ENCODE measurements around the gene GP9. TPM values are rescaled to one million over a fixed set of nuclear protein-coding genes. Genes with fewer than 3 reads are reported as not detected.

The GP9 gene
- total RNA-seq, 1 donor from 2014 or later, result 1.5 TPM

DNA sequence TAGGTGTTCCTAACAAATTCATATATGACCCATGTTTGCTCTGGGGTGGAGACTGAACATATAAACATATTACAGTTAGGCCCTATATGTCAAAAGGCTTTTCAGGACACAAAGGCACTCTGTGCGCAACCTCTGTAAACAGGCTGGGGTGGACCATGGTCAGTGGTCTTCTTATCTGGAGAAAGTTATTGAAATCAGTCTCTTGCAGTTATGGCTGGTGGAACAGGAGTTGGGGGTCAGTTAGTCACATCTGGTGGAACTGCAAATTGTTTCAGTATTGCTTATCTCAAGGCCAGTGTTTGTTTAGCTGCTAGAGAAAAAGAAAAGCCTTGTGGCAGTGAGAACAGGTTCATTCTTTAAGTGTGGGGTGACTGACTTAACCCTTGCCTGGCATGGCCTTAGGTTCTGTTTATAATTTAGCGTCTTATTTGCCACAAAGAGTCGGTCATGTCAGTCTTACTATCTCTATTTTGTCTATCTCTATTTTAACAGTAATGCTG, 5.9 kb upstream of the GP9 start:
- no peak for DNase-seq (ENCODE audit: low spot score)
- TF ChIP-seq, protein P1, sequence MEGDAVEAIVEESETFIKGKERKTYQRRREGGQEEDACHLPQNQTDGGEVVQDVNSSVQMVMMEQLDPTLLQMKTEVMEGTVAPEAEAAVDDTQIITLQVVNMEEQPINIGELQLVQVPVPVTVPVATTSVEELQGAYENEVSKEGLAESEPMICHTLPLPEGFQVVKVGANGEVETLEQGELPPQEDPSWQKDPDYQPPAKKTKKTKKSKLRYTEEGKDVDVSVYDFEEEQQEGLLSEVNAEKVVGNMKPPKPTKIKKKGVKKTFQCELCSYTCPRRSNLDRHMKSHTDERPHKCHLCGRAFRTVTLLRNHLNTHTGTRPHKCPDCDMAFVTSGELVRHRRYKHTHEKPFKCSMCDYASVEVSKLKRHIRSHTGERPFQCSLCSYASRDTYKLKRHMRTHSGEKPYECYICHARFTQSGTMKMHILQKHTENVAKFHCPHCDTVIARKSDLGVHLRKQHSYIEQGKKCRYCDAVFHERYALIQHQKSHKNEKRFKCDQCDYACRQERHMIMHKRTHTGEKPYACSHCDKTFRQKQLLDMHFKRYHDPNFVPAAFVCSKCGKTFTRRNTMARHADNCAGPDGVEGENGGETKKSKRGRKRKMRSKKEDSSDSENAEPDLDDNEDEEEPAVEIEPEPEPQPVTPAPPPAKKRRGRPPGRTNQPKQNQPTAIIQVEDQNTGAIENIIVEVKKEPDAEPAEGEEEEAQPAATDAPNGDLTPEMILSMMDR (IDR thresholded peaks at IDR 0.05; ENCODE audit: unreplicated experiment), result no peak
- H3K9me3 Mint-ChIP-seq (ENCODE audit: unreplicated experiment), result no peaks in the 10 kb centered on the region
- H3K36me3 Mint-ChIP-seq (ENCODE audit: low read depth, unreplicated experiment), result peaks cover 5% of the 10 kb centered on the region
- H3K27ac Mint-ChIP-seq (ENCODE audit: unreplicated experiment), result peak overlapping the region; percentile 44
- peaks cover 6% of the 10 kb centered on the region for H3K27me3 Mint-ChIP-seq (ENCODE audit: unreplicated experiment)
- no peak overlapping the region for H3K4me3 Mint-ChIP-seq (ENCODE audit: unreplicated experiment)
- H3K4me1 Mint-ChIP-seq (ENCODE audit: unreplicated experiment), result peaks cover 42% of the 10 kb centered on the region

DNA sequence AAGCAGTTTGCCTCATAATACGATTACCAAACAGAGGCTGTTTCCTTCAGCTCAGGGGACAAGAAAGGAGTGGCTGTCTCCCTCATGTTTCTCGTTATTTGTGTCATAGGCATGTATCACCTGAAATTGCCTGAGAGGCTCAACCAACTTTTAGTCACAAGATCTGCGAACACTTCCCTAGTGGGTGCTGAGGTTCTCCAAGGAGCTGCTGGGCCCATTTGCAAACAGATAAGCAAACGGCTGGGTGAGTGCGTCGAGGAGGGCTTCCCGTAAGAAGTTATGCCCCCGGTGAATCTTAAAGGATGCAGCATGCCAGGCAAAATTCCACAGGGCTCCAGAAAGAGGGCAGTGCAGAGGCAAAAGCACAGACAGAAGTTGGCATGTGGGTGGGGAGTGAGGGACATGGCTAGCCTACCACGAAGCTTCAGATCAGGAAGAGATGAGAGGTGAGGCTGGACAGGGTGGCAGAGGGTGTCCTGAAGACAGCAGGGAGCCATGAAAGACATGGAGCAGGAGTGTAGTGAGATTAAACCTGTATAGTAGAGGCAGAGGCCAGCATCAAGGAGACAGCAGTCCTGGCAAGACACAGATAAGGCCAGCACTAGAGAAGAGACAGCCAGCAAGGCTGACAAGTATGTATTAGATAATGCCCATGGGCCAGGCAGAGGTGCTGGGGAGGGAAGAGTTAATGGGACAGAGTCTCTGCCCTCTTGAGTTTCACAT, 4.0 kb upstream of the GP9 start:
- Mint-ChIP-seq H3K4me1 (ENCODE audit: unreplicated experiment) (peaks cover 46% of the 10 kb centered on the region), H3K9me3 (ENCODE audit: unreplicated experiment) (no peaks in the 10 kb centered on the region), H3K27me3 (ENCODE audit: unreplicated experiment) (peaks cover 6% of the 10 kb centered on the region), H3K27ac (ENCODE audit: unreplicated experiment) (peak overlapping the region; percentile 22), H3K36me3 (ENCODE audit: low read depth, unreplicated experiment) (peaks cover 5% of the 10 kb centered on the region), H3K4me3 (ENCODE audit: unreplicated experiment) (no peak overlapping the region)
- no peak for DNase-seq (ENCODE audit: low spot score)
- TF ChIP-seq, protein P1 (IDR thresholded peaks at IDR 0.05; ENCODE audit: unreplicated experiment), result no peak

DNA sequence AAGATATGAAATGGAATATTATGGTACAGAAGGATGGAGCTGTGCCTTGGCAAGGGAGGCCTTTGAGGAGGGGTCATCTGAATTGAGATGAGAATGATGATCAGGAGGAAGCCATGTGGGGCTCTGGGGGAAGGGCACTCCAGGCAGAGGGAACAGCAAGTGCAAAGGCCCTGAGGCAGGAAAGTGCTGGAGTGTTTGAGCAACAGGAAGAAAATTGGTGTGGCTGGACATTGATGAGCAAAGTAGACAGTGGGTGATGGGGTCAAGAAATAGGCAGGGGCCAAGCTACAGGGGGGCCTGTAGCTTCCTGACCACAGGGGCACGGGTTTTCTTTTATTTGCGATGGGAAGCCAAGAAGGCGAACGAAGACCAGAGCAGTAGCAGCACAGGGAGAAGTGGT, 3.3 kb upstream of the GP9 start:
- Mint-ChIP-seq H3K27ac (ENCODE audit: unreplicated experiment) (no peak overlapping the region), H3K36me3 (ENCODE audit: low read depth, unreplicated experiment) (peaks cover 5% of the 10 kb centered on the region), H3K4me3 (ENCODE audit: unreplicated experiment) (no peak overlapping the region), H3K9me3 (ENCODE audit: unreplicated experiment) (no peaks in the 10 kb centered on the region), H3K27me3 (ENCODE audit: unreplicated experiment) (peaks cover 6% of the 10 kb centered on the region), H3K4me1 (ENCODE audit: unreplicated experiment) (peaks cover 43% of the 10 kb centered on the region)
- no peak for DNase-seq (ENCODE audit: low spot score)
- TF ChIP-seq, protein P1 (IDR thresholded peaks at IDR 0.05; ENCODE audit: unreplicated experiment), result no peak

DNA sequence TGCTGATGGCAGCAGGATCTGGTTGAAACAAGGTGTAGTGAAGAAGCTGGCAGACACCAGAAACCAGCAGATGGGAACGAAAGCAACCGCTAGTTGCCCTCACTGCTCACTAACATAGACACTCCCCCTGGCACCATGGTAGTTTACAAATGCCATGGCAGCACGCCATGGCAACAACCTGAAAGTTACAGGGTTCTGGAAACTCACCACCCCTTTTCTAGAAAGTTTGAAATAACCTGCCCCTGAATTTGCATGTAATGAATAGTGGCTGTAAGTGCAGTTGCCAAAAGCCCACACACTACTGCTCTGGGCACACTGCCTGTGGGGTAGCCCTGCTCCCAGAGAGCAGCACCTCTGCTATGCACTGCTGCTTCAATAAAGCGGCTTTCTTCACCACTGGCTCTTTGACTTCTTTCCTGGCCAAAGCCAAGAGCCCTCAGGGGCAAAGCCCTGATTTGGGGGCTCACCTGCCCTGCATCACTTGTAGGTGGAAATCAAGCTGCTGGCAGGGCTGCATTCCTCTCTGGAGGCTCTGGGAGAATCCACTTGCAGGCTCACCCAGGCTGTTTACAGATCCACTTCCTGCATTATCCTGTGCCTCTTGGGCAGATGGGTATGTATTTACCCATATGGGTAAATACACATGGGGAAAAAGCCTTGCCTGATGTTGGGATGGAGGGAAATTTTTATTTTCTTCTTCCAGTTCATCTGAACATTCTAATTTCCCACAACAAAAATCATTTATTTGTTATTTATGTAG, 2.0 kb upstream of the GP9 start:
- TF ChIP-seq, protein P1 (IDR thresholded peaks at IDR 0.05; ENCODE audit: unreplicated experiment), result no peak
- peaks cover 5% of the 10 kb centered on the region for H3K36me3 Mint-ChIP-seq (ENCODE audit: low read depth, unreplicated experiment)
- DNase-seq (ENCODE audit: low spot score), result no peak
- no peaks in the 10 kb centered on the region for H3K9me3 Mint-ChIP-seq (ENCODE audit: unreplicated experiment)
- peak overlapping the region; percentile 30 for H3K27ac Mint-ChIP-seq (ENCODE audit: unreplicated experiment)
- H3K4me3 Mint-ChIP-seq (ENCODE audit: unreplicated experiment), result no peak overlapping the region
- peaks cover 38% of the 10 kb centered on the region for H3K4me1 Mint-ChIP-seq (ENCODE audit: unreplicated experiment)
- peaks cover 6% of the 10 kb centered on the region for H3K27me3 Mint-ChIP-seq (ENCODE audit: unreplicated experiment)
